H1 (cell line): ENCODE results near the gene ZNF318. TPM values are rescaled to one million over a fixed set of nuclear protein-coding genes. Genes with fewer than 3 reads are reported as not detected.

ENCODE experiments used
- CTCF ChIA-PET: fragments of 300-600 bp; sonication (Branson Sonifier 250); formaldehyde crosslinking; loops from one replicate; lab custom pipeline; 2021; ENCODE audit not compliant: partially characterized antibody; lab: Charles Lee
- POLR2A ChIA-PET: fragments of 300-600 bp; sonication (Branson Sonifier 250); formaldehyde crosslinking; loops from one replicate; lab custom pipeline; 2021; ENCODE audit warnings: inconsistent platforms; ENCODE audit not compliant: partially characterized antibody; lab: Charles Lee
- DNase-seq, 2 experiments: peaks; one replicate each; pipeline versions ENCODE4 v3.0.0 to v3.0.0-alpha.2; 2010 to 2022; ENCODE audit warnings: low spot score in 2 of 2, low read depth in 1 of 2, mixed read lengths in 1 of 2
- FAIRE-seq: peaks from 2 replicates; lab custom pipeline; 2011; peaks lifted over from hg19 to GRCh38; lab: Jason Lieb, UNC
- H2AFZ ChIP-seq: 2 replicates; pipeline ENCODE4 v1.8.1; 2012; ENCODE audit warnings: low read length, inconsistent platforms
- H2AK5ac ChIP-seq: 2 replicates; pipeline ENCODE4 v1.6.1; 2013; ENCODE audit warnings: low read depth, low read length
- H2BK120ac ChIP-seq: replicated peaks from 2 replicates; pipeline ENCODE3; 2013; ENCODE audit warnings: low read depth, low read length, inconsistent platforms
- H2BK12ac ChIP-seq: 2 replicates; pipeline ENCODE4 v1.6.1; 2013; ENCODE audit warnings: low read depth, low read length
- H2BK15ac ChIP-seq: 2 replicates; pipeline ENCODE4 v1.6.1; 2013; ENCODE audit warnings: low read length
- H2BK20ac ChIP-seq: 2 replicates; pipeline ENCODE4 v1.6.1; 2013; ENCODE audit warnings: low read length
- H2BK5ac ChIP-seq: 2 replicates; pipeline ENCODE4 v1.6.1; 2013; ENCODE audit warnings: low read depth, low read length
- H3K14ac ChIP-seq: 2 replicates; pipeline ENCODE4 v1.6.1; 2013; ENCODE audit warnings: inconsistent platforms; ENCODE audit not compliant: insufficient read length
- H3K18ac ChIP-seq: 2 replicates; pipeline ENCODE4 v1.6.1; 2013; ENCODE audit warnings: low read length; ENCODE audit errors: extremely low read depth
- H3K23ac ChIP-seq: 2 replicates; pipeline ENCODE4 v1.6.1; 2013; ENCODE audit warnings: inconsistent platforms; ENCODE audit not compliant: insufficient read length
- H3K23me2 ChIP-seq: 2 replicates; pipeline ENCODE4 v1.6.1; 2013; ENCODE audit warnings: low read depth, low read length
- H3K27ac ChIP-seq: 2 replicates; pipeline ENCODE4 v1.6.1; 2011; ENCODE audit warnings: low read depth, low read length, inconsistent platforms
- H3K27me3 ChIP-seq, 4 experiments: replicated peaks in 1 of 4; 1 replicate in 1 of 4; 2 replicates in 3 of 4; pipeline versions ENCODE4 v1.6.1 to v1.8.1; 2011 to 2013; ENCODE audit warnings: low read length in 3 of 4, mild to moderate bottlenecking in 3 of 4, inconsistent platforms in 2 of 4, mixed read lengths in 2 of 4, moderate library complexity in 1 of 4; ENCODE audit not compliant: control insufficient read depth in 3 of 4, insufficient read depth in 3 of 4; ENCODE audit errors: extremely low read depth in 1 of 4
- H3K36me3 ChIP-seq, 4 experiments: 2 replicates each; pipeline versions ENCODE4 v1.6.1 to v1.8.1; 2011 to 2013; ENCODE audit warnings: mild to moderate bottlenecking in 4 of 4, low read length in 3 of 4, moderate library complexity in 2 of 4, control low read depth in 1 of 4, inconsistent platforms in 1 of 4; ENCODE audit not compliant: insufficient read depth in 4 of 4, control insufficient read depth in 2 of 4
- H3K4ac ChIP-seq: replicated peaks from 2 replicates; pipeline ENCODE3; 2013; ENCODE audit warnings: low read length, low read depth, mixed read lengths, inconsistent platforms; ENCODE audit not compliant: insufficient read length
- H3K4me1 ChIP-seq, 4 experiments: replicated peaks in 1 of 4; 1 replicate in 1 of 4; 2 replicates in 3 of 4; pipeline versions ENCODE4 v1.6.1 to v1.8.1; 2011 to 2013; ENCODE audit warnings: low read length in 3 of 4, inconsistent platforms in 2 of 4, mixed read lengths in 1 of 4; ENCODE audit not compliant: insufficient read depth in 4 of 4, control insufficient read depth in 3 of 4
- H3K4me2 ChIP-seq, 2 experiments: 2 replicates each; pipeline versions ENCODE4 v1.6.1 to v1.8.1; 2011 to 2013; ENCODE audit warnings: low read depth in 2 of 2, low read length in 2 of 2, control low read depth in 1 of 2, inconsistent platforms in 1 of 2, mild to moderate bottlenecking in 1 of 2; ENCODE audit not compliant: insufficient read depth in 1 of 2
- H3K4me3 ChIP-seq, 4 experiments: fragments of 200-600, 300-600 bp in 1 of 4; sonication (generic), shearing (Covaris generic), sonication (Bioruptor Twin) in 1 of 4; 2 replicates each; pipeline versions ENCODE4 v1.5.1 to v1.8.1; 2011 to 2016; ENCODE audit warnings: low read length in 4 of 4, low read depth in 3 of 4, control low read depth in 2 of 4, inconsistent platforms in 2 of 4, mild to moderate bottlenecking in 2 of 4, mixed read lengths in 1 of 4, moderate library complexity in 1 of 4; ENCODE audit not compliant: insufficient read depth in 2 of 4; ENCODE audit errors: extremely low read depth in 1 of 4
- H3K56ac ChIP-seq: replicated peaks from 2 replicates; pipeline ENCODE3; 2013; ENCODE audit warnings: low read depth, mild to moderate bottlenecking, mixed read lengths, low read length, inconsistent platforms; ENCODE audit not compliant: insufficient read length
- H3K79me1 ChIP-seq: 2 replicates; pipeline ENCODE4 v1.6.1; 2013; ENCODE audit warnings: low read depth, low read length, control low read depth
- H3K79me2 ChIP-seq, 2 experiments: 2 replicates each; pipeline versions ENCODE4 v1.6.1 to v1.8.1; 2012 to 2013; ENCODE audit warnings: low read length in 2 of 2, mild to moderate bottlenecking in 2 of 2, inconsistent platforms in 1 of 2; ENCODE audit not compliant: insufficient read depth in 2 of 2, control insufficient read depth in 1 of 2
- H3K9ac ChIP-seq, 4 experiments: replicated peaks in 1 of 4; 1 replicate in 1 of 4; 2 replicates in 3 of 4; pipeline versions ENCODE4 v1.6.1 to v1.8.1; 2011 to 2013; ENCODE audit warnings: low read depth in 3 of 4, low read length in 3 of 4, control low read depth in 2 of 4, mild to moderate bottlenecking in 2 of 4, moderate library complexity in 2 of 4, inconsistent platforms in 1 of 4; ENCODE audit errors: extremely low read depth in 1 of 4
- H3K9me3 ChIP-seq, 2 experiments: 2 replicates each; pipeline versions ENCODE4 v1.6.1 to v1.8.1; 2012 to 2013; ENCODE audit warnings: mild to moderate bottlenecking in 2 of 2, moderate library complexity in 2 of 2, control low read depth in 1 of 2, inconsistent platforms in 1 of 2, low read depth in 1 of 2, low read length in 1 of 2, mixed read lengths in 1 of 2; ENCODE audit not compliant: insufficient read depth in 2 of 2
- H4K20me1 ChIP-seq, 2 experiments: replicated peaks in 1 of 2; 2 replicates each; pipeline versions ENCODE3 to v1.8.1; 2011 to 2013; ENCODE audit warnings: inconsistent platforms in 2 of 2, low read length in 2 of 2, mild to moderate bottlenecking in 1 of 2; ENCODE audit not compliant: insufficient read depth in 2 of 2, control insufficient read depth in 1 of 2
- H4K5ac ChIP-seq: 2 replicates; pipeline ENCODE4 v1.6.1; 2013; ENCODE audit warnings: low read length, low read depth, mixed read lengths, inconsistent platforms; ENCODE audit not compliant: insufficient read length
- H4K8ac ChIP-seq: 2 replicates; pipeline ENCODE4 v1.8.0; 2013; ENCODE audit warnings: mild to moderate bottlenecking, moderate library complexity, low read length, inconsistent platforms; ENCODE audit not compliant: insufficient read depth; ENCODE audit errors: extremely low read depth
- H4K91ac ChIP-seq: replicated peaks from 2 replicates; pipeline ENCODE3; 2013; ENCODE audit warnings: low read length, mixed read lengths, inconsistent platforms; ENCODE audit not compliant: insufficient read length
- ASH2L ChIP-seq: fragments of 200-600, 300-600 bp; sonication (generic); IDR thresholded peaks from one replicate; pipeline ENCODE4 v1.7.1; 2017; ENCODE audit warnings: low read length
- GABPA ChIP-seq: IDR thresholded peaks from 2 replicates; pipeline ENCODE4 v1.6.1; 2011; ENCODE audit warnings: mild to moderate bottlenecking, low read length, moderate library complexity, borderline replicate concordance; ENCODE audit not compliant: insufficient read depth
- PHF8 ChIP-seq: fragments of 200-600 bp; sonication (generic); conservative IDR thresholded peaks from 2 replicates; pipeline ENCODE4 v1.7.1; 2012; ENCODE audit warnings: low read depth, mild to moderate bottlenecking, inconsistent platforms, low read length, moderate library complexity
- POLR2AphosphoS5 ChIP-seq: IDR thresholded peaks from 2 replicates; pipeline ENCODE4 v1.6.1; 2011; ENCODE audit warnings: low read depth, low read length
- RAD21 ChIP-seq, 2 experiments: IDR thresholded peaks in 1 of 2; conservative IDR thresholded peaks in 1 of 2; 2 replicates each; pipeline ENCODE4 v1.6.1; 2011; ENCODE audit warnings: low read depth in 2 of 2, low read length in 2 of 2, improper control_type of control experiment in 1 of 2, inconsistent platforms in 1 of 2, mild to moderate bottlenecking in 1 of 2, moderate library complexity in 1 of 2
- SAP30 ChIP-seq: fragments of 300-600 bp; sonication (generic); IDR thresholded peaks from 2 replicates; pipeline ENCODE4 v1.7.1; 2012; ENCODE audit warnings: low read length, moderate library complexity, mild to moderate bottlenecking, inconsistent platforms; ENCODE audit not compliant: insufficient read depth, insufficient replicate concordance
- SP2 ChIP-seq: IDR thresholded peaks from 2 replicates; pipeline ENCODE4 v1.6.1; 2012; ENCODE audit warnings: mild to moderate bottlenecking, low read length, inconsistent platforms
- SRF ChIP-seq: IDR thresholded peaks from 2 replicates; pipeline ENCODE4 v1.6.1; 2011; ENCODE audit warnings: mild to moderate bottlenecking, low read depth, low read length, moderate library complexity
- TBP ChIP-seq: IDR thresholded peaks from 2 replicates; pipeline ENCODE4 v1.6.1; 2011; ENCODE audit warnings: low read depth, low read length, improper control_type of control experiment
- USF2 ChIP-seq: IDR thresholded peaks from 2 replicates; pipeline ENCODE4 v1.6.1; 2011; ENCODE audit warnings: low read length, improper control_type of control experiment
- ZNF274 ChIP-seq: IDR thresholded peaks from 2 replicates; pipeline ENCODE4 v1.7.0; 2012; ENCODE audit warnings: low read length, borderline replicate concordance; ENCODE audit errors: extremely low read depth
- WGBS, 2 experiments: shearing (Covaris generic) in 1 of 2; methylation state at CpG; one replicate each; pipeline versions ENCODE4 v1.1.6 to v1.1.7; 2013 to 2015; ENCODE audit warnings: low lambda C conversion rate in 2 of 2, mixed read lengths in 2 of 2, inconsistent platforms in 1 of 2, low coverage in 1 of 2, missing lambda C conversion rate in 1 of 2; ENCODE audit not compliant: insufficient replicate concordance in 2 of 2, insufficient coverage in 1 of 2, insufficient read length in 1 of 2; ENCODE audit errors: extremely low coverage in 1 of 2, missing lambda C conversion rate in 1 of 2; 5-methylcytosine and 5-hydroxymethylcytosine counted together
- polyA plus RNA-seq, 7 experiments: library from polyadenylated mRNA; depleted of rRNA in 3 of 7; stranded (reverse) in 5 of 7; unstranded in 2 of 7; fragments of >200 nt in 5 of 7; fragments of 200-250 nt in 2 of 7; gene quantifications; 1 replicate in 5 of 7; 2 replicates in 1 of 7; 4 replicates in 1 of 7; pipeline versions ENCODE4 v1.2.1 to v1.2.3, GENCODE V29; 2011 to 2013; ENCODE audit warnings: missing spikeins in 2 of 7, mixed read lengths in 2 of 7
- total RNA-seq: library from RNA; stranded (reverse); fragmentation: NEBNext Ultra II Directional; extraction: Animal tissue kit (Norgen Biotek cat#: 25700); gene quantifications from 2 replicates; pipeline ENCODE4 v1.2.1, GENCODE V29; 2021

ZNF318 gene
- total and polyA plus RNA-seq, 2 of the 8 experiments (the other 6 are each of a cell fraction or from before 2014, with no cell fraction given): 10.2 to 22.1 TPM

GRCh38 chr6:43286456-43286979 is 82.9 kb downstream of the ZNF318 start:
- Histone ChIP-seq H3K4me3 (no peak overlapping the region), H3K79me2 (no peaks in the 10 kb centered on the region), H2BK120ac (no peak overlapping the region), H3K23ac (no peak overlapping the region), H2BK20ac (0 out of 2 replicates have a peak overlapping the region, but pooled peaks have one; percentile 72), H3K56ac (no peak overlapping the region), H2BK12ac (peak overlapping the region; percentile 35; the same call in 1 of the 2 replicates), H4K91ac (no peak overlapping the region), H3K18ac (no peak overlapping the region), H4K20me1 (no peaks in the 10 kb centered on the region), H3K4me2 (no peak overlapping the region), H3K9ac (no peak overlapping the region), H3K4ac (no peak overlapping the region), H2BK5ac (no peak overlapping the region), H3K27me3 (peaks cover 0 to 28% (median 19%) of the 10 kb centered on the region in 4 experiments; a peak in 5 of 7 replicates), H3K9me3 (no peaks in the 10 kb centered on the region), H3K79me1 (no peaks in the 10 kb centered on the region), H3K14ac (no peak overlapping the region), H3K4me1 (peaks cover 0 to 14% (median 9%) of the 10 kb centered on the region in 4 experiments; a peak in 5 of 7 replicates), H2AK5ac (no peak overlapping the region), H4K8ac (no peak overlapping the region), H3K23me2 (no peaks in the 10 kb centered on the region; the same call in 1 of the 2 replicates), H3K36me3 (no peaks in the 10 kb centered on the region), H4K5ac (no peak overlapping the region), H2AFZ (no peak overlapping the region), H3K27ac (no peak overlapping the region), H2BK15ac (no peak overlapping the region)
- no peak for FAIRE-seq
- DNase-seq: no peak
- ChIA-PET POLR2A (interaction anchor here (1.1 to 3.5 kb wide), 7 partner anchors 10 to 57 kb away, joined by 3 to 16 read pairs (median 5); partner anchors contain the start of genes CRIP3, DNPH1 and SLC22A7), CTCF (interaction anchor here (0.6 to 3.9 kb wide), 28 partner anchors 8 to 150 kb away, joined by 3 to 50 read pairs (median 4); partner anchors contain the start of genes CRIP3, DNPH1 and SLC22A7)
- 95% methylated on average over 3 of the region's 6 CpGs; no CpG with 5 or more reads in 1 of the 2 experiments for WGBS, 2 experiments
- TF ChIP-seq ZNF274: no peak
- TF ChIP-seq RAD21 (IDR thresholded peaks at IDR 0.05 in 1 of 2, conservative IDR thresholded peaks at IDR 0.05 in 1 of 2; ENCODE audit: low read depth in 2 of 2, low read length in 2 of 2): no peak
- no peak for TF ChIP-seq USF2
- TF ChIP-seq SAP30: no peak
- no peak for TF ChIP-seq SP2
- TF ChIP-seq ASH2L: no peak
- no peak for TF ChIP-seq SRF
- no peak for TF ChIP-seq POLR2AphosphoS5
- no peak for TF ChIP-seq PHF8
- no peak for TF ChIP-seq TBP
- TF ChIP-seq GABPA: no peak
